Tibial nerve (tissue), 4 donors: ENCODE measurements around the gene ZNF687.

ENCODE experiments used
- EP300 ChIP-seq, 2 donors: sonication (generic); formaldehyde crosslinking; IDR thresholded peaks; one replicate each; pipeline ENCODE4 v1.6.1; 2017; ENCODE audit warnings: antibody characterized with exemption in 2 of 2, mild to moderate bottlenecking in 1 of 2
- POLR2A ChIP-seq, 2 donors: fragments of 450-650 bp; IDR thresholded peaks; one replicate each; pipeline ENCODE4 v1.6.1; 2017; ENCODE audit warnings: antibody characterized with exemption in 2 of 2, mild to moderate bottlenecking in 2 of 2, moderate library complexity in 2 of 2
- TF ChIP-seq, protein P1 (sequence below), 5 experiments: fragments of 200-600 bp in 3 of 5; fragments of 450-650 bp in 2 of 5; sonication (generic) in 3 of 5; IDR thresholded peaks; one replicate each; pipeline ENCODE4 v1.5.1; 2016 to 2019; ENCODE audit warnings: antibody characterized with exemption in 5 of 5, mild to moderate bottlenecking in 3 of 5, moderate library complexity in 2 of 5

DNA sequence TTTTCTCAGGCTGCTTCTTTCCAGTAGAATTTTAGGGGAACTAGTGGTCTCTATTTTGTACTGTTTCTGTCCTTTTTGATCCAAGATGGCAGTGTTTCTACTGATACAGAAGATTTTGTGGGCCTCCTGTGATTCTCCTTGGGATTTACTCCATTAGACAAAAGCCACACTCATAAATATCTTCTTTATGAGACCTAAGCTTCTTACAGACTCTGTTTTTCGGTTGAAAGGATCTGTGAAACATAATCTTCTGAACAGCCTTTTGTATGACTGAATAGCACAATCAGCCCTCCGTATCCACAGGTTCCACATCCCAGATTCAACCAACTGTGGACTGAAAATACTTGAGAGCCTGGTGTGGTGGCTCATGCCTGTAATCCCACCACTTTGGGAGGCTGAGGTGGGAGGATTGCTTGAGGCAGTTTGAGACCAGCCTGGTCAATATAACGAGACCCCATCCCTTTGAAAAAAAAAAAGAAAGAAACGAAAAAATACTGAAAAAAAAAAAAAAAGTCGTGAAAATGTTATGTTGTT is 38.3 kb upstream of the ZNF687 start:
- TF ChIP-seq EP300 (IDR thresholded peaks at IDR 0.05), result no peak
- TF ChIP-seq, protein P1, sequence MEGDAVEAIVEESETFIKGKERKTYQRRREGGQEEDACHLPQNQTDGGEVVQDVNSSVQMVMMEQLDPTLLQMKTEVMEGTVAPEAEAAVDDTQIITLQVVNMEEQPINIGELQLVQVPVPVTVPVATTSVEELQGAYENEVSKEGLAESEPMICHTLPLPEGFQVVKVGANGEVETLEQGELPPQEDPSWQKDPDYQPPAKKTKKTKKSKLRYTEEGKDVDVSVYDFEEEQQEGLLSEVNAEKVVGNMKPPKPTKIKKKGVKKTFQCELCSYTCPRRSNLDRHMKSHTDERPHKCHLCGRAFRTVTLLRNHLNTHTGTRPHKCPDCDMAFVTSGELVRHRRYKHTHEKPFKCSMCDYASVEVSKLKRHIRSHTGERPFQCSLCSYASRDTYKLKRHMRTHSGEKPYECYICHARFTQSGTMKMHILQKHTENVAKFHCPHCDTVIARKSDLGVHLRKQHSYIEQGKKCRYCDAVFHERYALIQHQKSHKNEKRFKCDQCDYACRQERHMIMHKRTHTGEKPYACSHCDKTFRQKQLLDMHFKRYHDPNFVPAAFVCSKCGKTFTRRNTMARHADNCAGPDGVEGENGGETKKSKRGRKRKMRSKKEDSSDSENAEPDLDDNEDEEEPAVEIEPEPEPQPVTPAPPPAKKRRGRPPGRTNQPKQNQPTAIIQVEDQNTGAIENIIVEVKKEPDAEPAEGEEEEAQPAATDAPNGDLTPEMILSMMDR (IDR thresholded peaks at IDR 0.05), result no peak
- no peak for TF ChIP-seq POLR2A (IDR thresholded peaks at IDR 0.05)
